ENCODE results near the gene ZNF853. TPM values are rescaled to one million over a fixed set of nuclear protein-coding genes. Genes with fewer than 3 reads are reported as not detected.
A peak's percentile ranks its signal among the peaks of the same experiment; 100 is the strongest.
"Not testable (repeated sequence)": the region's sequence is repeated elsewhere in the genome, so short reads cannot be mapped to it uniquely, and the experiment has no call there.

Gene ZNF853
- total RNA-seq, 1 experiment from 2014 or later: not detected

DNA sequence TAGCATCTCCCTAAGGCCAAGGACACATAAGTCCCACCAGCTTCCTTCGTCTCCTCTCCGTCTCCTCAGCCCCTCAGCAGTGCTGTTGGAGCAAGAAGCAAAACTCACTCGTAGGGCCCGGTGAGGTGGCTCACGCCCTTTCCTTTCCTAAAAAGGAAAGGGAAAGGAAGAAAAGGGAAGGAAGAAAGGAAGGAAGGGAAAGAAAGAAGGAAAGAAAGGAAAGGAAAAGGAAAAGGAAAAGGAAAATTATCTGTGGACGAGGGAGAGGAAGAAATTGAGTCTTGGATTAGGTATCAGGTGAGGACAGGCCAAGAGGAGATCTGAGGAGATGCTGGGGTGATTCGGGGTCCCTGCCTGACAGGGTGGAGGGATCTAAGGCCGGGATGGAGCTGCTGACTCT is 18.6 kb downstream of the ZNF853 start:
- H3K9me3 Mint-ChIP-seq (ENCODE audit: unreplicated experiment): no peaks in the 10 kb centered on the region
- CTCF ChIA-PET: no interaction called here
- H3K36me3 Mint-ChIP-seq (ENCODE audit: insufficient read depth, unreplicated experiment): peaks cover 5% of the 10 kb centered on the region
- DNase-seq (ENCODE audit: unreplicated experiment): no peak
- POLR2A ChIA-PET: no interaction called here
- TF ChIP-seq, protein P1, sequence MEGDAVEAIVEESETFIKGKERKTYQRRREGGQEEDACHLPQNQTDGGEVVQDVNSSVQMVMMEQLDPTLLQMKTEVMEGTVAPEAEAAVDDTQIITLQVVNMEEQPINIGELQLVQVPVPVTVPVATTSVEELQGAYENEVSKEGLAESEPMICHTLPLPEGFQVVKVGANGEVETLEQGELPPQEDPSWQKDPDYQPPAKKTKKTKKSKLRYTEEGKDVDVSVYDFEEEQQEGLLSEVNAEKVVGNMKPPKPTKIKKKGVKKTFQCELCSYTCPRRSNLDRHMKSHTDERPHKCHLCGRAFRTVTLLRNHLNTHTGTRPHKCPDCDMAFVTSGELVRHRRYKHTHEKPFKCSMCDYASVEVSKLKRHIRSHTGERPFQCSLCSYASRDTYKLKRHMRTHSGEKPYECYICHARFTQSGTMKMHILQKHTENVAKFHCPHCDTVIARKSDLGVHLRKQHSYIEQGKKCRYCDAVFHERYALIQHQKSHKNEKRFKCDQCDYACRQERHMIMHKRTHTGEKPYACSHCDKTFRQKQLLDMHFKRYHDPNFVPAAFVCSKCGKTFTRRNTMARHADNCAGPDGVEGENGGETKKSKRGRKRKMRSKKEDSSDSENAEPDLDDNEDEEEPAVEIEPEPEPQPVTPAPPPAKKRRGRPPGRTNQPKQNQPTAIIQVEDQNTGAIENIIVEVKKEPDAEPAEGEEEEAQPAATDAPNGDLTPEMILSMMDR (IDR thresholded peaks at IDR 0.05; ENCODE audit: unreplicated experiment): no peak
- H3K4me3 Mint-ChIP-seq (ENCODE audit: unreplicated experiment): no peak overlapping the region
- no TSS peak for BruUV-seq (replicated peaks)
- H3K27ac Mint-ChIP-seq (ENCODE audit: low read depth, unreplicated experiment): no peak overlapping the region
- peaks cover 11% of the 10 kb centered on the region for H3K4me1 Mint-ChIP-seq (ENCODE audit: insufficient read depth, unreplicated experiment)
- H3K27me3 Mint-ChIP-seq (ENCODE audit: insufficient read depth, unreplicated experiment): no peaks in the 10 kb centered on the region
- intact Hi-C loops (cut with micrococcal nuclease): no loop called here

DNA sequence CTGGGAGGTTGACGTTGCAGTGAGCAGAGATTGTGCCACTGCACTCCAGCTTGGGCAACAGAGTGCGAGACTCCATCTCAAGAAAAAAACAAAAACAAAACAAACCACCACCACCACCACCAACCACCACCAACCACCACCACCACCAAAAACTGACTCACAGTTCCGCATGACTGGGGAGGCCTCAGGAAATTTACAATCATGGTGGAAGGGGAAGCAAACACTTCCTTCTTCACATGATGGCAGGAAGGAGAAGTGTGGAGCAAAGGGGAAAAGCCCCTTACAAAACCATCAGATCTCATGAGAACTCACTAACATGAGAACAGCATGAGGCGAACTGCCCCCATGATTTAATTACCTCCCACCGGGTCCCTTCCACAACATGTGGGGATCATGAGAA is 19.6 kb downstream of the ZNF853 start:
- H3K27ac Mint-ChIP-seq (ENCODE audit: low read depth, unreplicated experiment); H3K4me3 Mint-ChIP-seq (ENCODE audit: unreplicated experiment); DNase-seq (ENCODE audit: unreplicated experiment); H3K27me3 Mint-ChIP-seq (ENCODE audit: insufficient read depth, unreplicated experiment); BruUV-seq (replicated peaks); H3K36me3 Mint-ChIP-seq (ENCODE audit: insufficient read depth, unreplicated experiment); POLR2A ChIA-PET; intact Hi-C loops (cut with micrococcal nuclease); H3K9me3 Mint-ChIP-seq (ENCODE audit: unreplicated experiment): not testable (repeated sequence)
- CTCF ChIA-PET: interaction anchor here (0.7 kb wide), 1 partner anchor 10 kb away, joined by 3 read pairs; no protein-coding TSS in a partner anchor
- H3K4me1 Mint-ChIP-seq (ENCODE audit: insufficient read depth, unreplicated experiment): peaks cover 16% of the 10 kb centered on the region

DNA sequence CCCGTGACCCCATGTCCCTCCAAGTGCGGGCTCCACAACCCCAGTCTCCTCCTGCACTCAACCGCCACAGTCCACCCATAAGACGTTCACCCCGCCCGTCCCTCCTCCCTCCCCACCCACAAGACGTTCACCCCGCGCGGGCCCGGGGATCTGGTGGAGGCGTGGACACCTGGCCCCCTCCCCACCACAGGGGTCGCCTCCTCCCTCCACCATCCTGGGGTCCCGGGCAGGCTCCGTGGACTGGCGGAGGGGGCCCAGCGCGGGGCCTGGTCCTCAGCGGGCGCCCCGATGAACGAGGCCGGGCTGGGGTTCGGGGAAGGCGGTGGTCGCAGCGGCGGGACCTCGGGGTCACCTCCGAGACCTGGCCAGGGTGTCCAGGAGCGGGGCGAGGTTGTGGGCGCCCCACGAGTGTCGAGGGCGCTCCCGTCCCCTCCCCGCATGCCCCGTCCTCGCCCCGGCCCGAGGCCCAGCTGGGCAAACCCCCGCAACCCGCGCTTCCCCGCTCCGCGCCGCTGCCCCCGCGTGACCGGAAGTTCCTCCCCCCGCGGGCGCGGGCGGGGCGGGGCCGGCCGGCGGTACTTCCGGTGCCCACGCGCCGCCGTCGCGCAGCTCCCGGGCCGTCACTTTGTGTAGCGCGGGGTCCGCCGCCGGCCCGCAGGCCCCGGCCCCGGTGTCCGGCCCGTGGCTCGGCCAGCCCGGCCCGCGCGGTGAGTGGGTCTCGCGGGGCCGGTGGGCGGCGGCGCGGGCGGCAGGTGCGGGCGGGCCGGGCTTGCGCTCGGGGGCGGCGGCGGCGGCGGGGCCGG is 21.5 kb downstream of the ZNF853 start, which contains the start of gene ZNF316:
ZNF316 (plus strand) TSS at position 578 of the 803 bp plus-strand sequence. CDS start 5,092 bp downstream, outside the sequence.
- intact Hi-C loops (cut with micrococcal nuclease): loop anchor here (2.0 kb wide), 1 partner anchor 46 kb away; the partner anchor contains the start of gene INTS15
- peak; percentile 30 for DNase-seq (ENCODE audit: unreplicated experiment)
- POLR2A ChIA-PET: interaction anchor here (0.7 to 1.1 kb wide), 2 partner anchors 46 to 47 kb away, joined by 5 to 7 read pairs; partner anchors contain the start of gene INTS15
- H3K4me3 Mint-ChIP-seq (ENCODE audit: unreplicated experiment): peak within 1 kb of the TSS; percentile 73
- H3K27me3 Mint-ChIP-seq (ENCODE audit: insufficient read depth, unreplicated experiment): no peaks in the 10 kb centered on the region
- peaks cover 16% of the 10 kb centered on the region for H3K4me1 Mint-ChIP-seq (ENCODE audit: insufficient read depth, unreplicated experiment)
- BruUV-seq (replicated peaks): no TSS peak
- no peaks in the 10 kb centered on the region for H3K9me3 Mint-ChIP-seq (ENCODE audit: unreplicated experiment)
- TF ChIP-seq, protein P1 (IDR thresholded peaks at IDR 0.05; ENCODE audit: unreplicated experiment): no peak
- peak within 1 kb of the TSS; percentile 70 for H3K27ac Mint-ChIP-seq (ENCODE audit: low read depth, unreplicated experiment)
- H3K36me3 Mint-ChIP-seq (ENCODE audit: insufficient read depth, unreplicated experiment): peaks cover 8% of the 10 kb centered on the region
- CTCF ChIA-PET: no interaction called here

DNA sequence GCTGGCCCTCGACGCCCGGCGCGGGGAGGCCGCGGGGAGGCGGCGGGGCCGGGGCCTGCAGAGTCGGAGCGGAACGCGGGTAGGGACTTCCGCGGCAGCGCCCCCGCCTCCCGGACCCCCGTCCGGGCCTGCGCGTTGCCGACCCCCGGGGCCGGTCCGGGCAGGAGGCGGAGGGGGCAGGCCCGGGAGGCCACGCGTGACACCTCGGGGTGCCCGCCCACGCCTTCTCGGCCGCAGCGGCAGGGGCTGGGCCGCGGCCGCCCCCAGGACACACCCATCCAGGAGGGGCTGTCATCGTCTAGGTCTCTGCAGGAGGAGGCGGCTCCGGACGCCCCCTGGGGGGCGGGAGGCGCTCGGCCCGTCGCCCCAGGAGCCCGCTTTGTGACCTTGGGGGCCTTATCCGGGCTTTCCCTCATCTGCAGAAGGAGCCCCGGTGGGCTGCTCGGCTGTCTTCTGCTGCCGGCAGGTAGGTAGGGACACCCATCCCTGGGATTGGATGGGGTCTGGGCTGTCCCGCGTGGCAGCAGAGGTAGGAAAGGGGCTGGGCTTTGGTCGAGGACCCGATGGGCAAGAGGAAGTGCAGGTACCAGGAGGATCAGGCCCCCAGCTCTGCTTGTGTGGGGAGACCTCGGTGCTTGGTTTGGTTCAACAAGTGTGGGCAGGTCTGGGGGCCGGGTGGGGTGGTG is 22.3 kb downstream of the ZNF853 start:
- peaks cover 16% of the 10 kb centered on the region for H3K4me1 Mint-ChIP-seq (ENCODE audit: insufficient read depth, unreplicated experiment)
- peak overlapping the region; percentile 73 for H3K4me3 Mint-ChIP-seq (ENCODE audit: unreplicated experiment)
- H3K27me3 Mint-ChIP-seq (ENCODE audit: insufficient read depth, unreplicated experiment): no peaks in the 10 kb centered on the region
- no TSS peak for BruUV-seq (replicated peaks)
- no peaks in the 10 kb centered on the region for H3K9me3 Mint-ChIP-seq (ENCODE audit: unreplicated experiment)
- CTCF ChIA-PET: no interaction called here
- DNase-seq (ENCODE audit: unreplicated experiment): peak; percentile 21
- TF ChIP-seq, protein P1 (IDR thresholded peaks at IDR 0.05; ENCODE audit: unreplicated experiment): no peak
- POLR2A ChIA-PET: interaction anchor here (1.1 kb wide), 1 partner anchor 47 kb away, joined by 5 read pairs; no protein-coding TSS in a partner anchor
- H3K36me3 Mint-ChIP-seq (ENCODE audit: insufficient read depth, unreplicated experiment): peaks cover 15% of the 10 kb centered on the region
- H3K27ac Mint-ChIP-seq (ENCODE audit: low read depth, unreplicated experiment): peak overlapping the region; percentile 70
- intact Hi-C loops (cut with micrococcal nuclease): loop anchor here (2.0 kb wide), 1 partner anchor 47 kb away; the partner anchor contains the start of gene INTS15
